H1 (cell line): ENCODE data around the gene TBC1D4. TPM values are rescaled to one million over a fixed set of nuclear protein-coding genes. Genes with fewer than 3 reads are reported as not detected.

Experiments used
- polyA plus RNA-seq, 7 experiments: library from polyadenylated mRNA; depleted of rRNA in 3 of 7; stranded (reverse) in 5 of 7; unstranded in 2 of 7; fragments of >200 nt in 5 of 7; fragments of 200-250 nt in 2 of 7; gene quantifications; 1 replicate in 5 of 7; 2 replicates in 1 of 7; 4 replicates in 1 of 7; pipeline versions ENCODE4 v1.2.1 to v1.2.3, GENCODE V29; 2011 to 2013; ENCODE audit warnings: missing spikeins in 2 of 7, mixed read lengths in 2 of 7
- total RNA-seq: library from RNA; stranded (reverse); fragmentation: NEBNext Ultra II Directional; extraction: Animal tissue kit (Norgen Biotek cat#: 25700); gene quantifications from 2 replicates; pipeline ENCODE4 v1.2.1, GENCODE V29; 2021
- TF ChIP-seq, protein P1 (sequence below): fragments of 300-600 bp; sonication (generic); IDR thresholded peaks from 2 replicates; pipeline ENCODE4 v1.7.1; 2012; ENCODE audit warnings: low read length, moderate library complexity, mild to moderate bottlenecking, inconsistent platforms; ENCODE audit not compliant: insufficient replicate concordance

TBC1D4 gene
- total and polyA plus RNA-seq, 2 of the 8 experiments (the other 6 are each of a cell fraction or from before 2014, with no cell fraction given), result 16.7 to 39.0 TPM

DNA sequence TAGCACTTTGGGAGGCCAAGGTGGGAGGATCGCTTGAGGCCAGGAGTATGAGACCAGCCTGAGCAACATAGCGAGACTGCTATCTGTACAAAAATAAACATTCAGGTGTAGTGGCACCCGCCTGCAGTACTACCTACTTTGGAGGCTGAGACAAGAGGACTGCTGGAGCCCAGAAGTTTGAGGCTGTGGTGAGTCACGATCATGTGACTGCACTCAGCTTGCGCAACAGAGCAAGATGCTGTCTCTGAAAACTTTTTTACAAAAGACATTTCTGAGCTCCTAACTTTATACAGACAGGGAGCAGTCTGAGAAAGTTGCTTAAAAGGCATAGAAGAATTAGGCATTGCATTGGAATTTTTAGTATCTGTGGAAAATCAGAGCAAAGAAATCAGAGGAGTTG, 10.4 kb upstream of the TBC1D4 start (continued):
- TF ChIP-seq, protein P1, sequence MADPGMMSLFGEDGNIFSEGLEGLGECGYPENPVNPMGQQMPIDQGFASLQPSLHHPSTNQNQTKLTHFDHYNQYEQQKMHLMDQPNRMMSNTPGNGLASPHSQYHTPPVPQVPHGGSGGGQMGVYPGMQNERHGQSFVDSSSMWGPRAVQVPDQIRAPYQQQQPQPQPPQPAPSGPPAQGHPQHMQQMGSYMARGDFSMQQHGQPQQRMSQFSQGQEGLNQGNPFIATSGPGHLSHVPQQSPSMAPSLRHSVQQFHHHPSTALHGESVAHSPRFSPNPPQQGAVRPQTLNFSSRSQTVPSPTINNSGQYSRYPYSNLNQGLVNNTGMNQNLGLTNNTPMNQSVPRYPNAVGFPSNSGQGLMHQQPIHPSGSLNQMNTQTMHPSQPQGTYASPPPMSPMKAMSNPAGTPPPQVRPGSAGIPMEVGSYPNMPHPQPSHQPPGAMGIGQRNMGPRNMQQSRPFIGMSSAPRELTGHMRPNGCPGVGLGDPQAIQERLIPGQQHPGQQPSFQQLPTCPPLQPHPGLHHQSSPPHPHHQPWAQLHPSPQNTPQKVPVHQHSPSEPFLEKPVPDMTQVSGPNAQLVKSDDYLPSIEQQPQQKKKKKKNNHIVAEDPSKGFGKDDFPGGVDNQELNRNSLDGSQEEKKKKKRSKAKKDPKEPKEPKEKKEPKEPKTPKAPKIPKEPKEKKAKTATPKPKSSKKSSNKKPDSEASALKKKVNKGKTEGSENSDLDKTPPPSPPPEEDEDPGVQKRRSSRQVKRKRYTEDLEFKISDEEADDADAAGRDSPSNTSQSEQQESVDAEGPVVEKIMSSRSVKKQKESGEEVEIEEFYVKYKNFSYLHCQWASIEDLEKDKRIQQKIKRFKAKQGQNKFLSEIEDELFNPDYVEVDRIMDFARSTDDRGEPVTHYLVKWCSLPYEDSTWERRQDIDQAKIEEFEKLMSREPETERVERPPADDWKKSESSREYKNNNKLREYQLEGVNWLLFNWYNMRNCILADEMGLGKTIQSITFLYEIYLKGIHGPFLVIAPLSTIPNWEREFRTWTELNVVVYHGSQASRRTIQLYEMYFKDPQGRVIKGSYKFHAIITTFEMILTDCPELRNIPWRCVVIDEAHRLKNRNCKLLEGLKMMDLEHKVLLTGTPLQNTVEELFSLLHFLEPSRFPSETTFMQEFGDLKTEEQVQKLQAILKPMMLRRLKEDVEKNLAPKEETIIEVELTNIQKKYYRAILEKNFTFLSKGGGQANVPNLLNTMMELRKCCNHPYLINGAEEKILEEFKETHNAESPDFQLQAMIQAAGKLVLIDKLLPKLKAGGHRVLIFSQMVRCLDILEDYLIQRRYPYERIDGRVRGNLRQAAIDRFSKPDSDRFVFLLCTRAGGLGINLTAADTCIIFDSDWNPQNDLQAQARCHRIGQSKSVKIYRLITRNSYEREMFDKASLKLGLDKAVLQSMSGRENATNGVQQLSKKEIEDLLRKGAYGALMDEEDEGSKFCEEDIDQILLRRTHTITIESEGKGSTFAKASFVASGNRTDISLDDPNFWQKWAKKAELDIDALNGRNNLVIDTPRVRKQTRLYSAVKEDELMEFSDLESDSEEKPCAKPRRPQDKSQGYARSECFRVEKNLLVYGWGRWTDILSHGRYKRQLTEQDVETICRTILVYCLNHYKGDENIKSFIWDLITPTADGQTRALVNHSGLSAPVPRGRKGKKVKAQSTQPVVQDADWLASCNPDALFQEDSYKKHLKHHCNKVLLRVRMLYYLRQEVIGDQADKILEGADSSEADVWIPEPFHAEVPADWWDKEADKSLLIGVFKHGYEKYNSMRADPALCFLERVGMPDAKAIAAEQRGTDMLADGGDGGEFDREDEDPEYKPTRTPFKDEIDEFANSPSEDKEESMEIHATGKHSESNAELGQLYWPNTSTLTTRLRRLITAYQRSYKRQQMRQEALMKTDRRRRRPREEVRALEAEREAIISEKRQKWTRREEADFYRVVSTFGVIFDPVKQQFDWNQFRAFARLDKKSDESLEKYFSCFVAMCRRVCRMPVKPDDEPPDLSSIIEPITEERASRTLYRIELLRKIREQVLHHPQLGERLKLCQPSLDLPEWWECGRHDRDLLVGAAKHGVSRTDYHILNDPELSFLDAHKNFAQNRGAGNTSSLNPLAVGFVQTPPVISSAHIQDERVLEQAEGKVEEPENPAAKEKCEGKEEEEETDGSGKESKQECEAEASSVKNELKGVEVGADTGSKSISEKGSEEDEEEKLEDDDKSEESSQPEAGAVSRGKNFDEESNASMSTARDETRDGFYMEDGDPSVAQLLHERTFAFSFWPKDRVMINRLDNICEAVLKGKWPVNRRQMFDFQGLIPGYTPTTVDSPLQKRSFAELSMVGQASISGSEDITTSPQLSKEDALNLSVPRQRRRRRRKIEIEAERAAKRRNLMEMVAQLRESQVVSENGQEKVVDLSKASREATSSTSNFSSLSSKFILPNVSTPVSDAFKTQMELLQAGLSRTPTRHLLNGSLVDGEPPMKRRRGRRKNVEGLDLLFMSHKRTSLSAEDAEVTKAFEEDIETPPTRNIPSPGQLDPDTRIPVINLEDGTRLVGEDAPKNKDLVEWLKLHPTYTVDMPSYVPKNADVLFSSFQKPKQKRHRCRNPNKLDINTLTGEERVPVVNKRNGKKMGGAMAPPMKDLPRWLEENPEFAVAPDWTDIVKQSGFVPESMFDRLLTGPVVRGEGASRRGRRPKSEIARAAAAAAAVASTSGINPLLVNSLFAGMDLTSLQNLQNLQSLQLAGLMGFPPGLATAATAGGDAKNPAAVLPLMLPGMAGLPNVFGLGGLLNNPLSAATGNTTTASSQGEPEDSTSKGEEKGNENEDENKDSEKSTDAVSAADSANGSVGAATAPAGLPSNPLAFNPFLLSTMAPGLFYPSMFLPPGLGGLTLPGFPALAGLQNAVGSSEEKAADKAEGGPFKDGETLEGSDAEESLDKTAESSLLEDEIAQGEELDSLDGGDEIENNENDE, result no peak
